IMR-90 (cell line): ENCODE data around the gene CIAO3. TPM values are rescaled to one million over a fixed set of nuclear protein-coding genes. Genes with fewer than 3 reads are reported as not detected.
A peak's percentile ranks its signal among the peaks of the same experiment; 100 is the strongest.

Experiments used
- ATAC-seq: fragments of 200-7000 bp; cut with Tn5 transposase; 2 replicates; pipeline ENCODE4 v1.9.1; 2020; ENCODE audit warnings: low read depth, mild to moderate bottlenecking, moderate library complexity
- BruUV-seq: library from RNA; stranded (reverse); fragments of 400-500 nt; replicated peaks from 2 replicates; lab custom pipeline; 2021; lab: Mats Ljungman, UMichigan
- CTCF ChIA-PET: fragments of 300-600 bp; formaldehyde crosslinking; extraction: SDS; loops from one replicate; lab custom pipeline; 2021; ENCODE audit warnings: antibody characterized with exemption; lab: Yijun Ruan, JAX
- POLR2A ChIA-PET: fragments of 300-600 bp; sonication (Branson Sonifier 250); formaldehyde crosslinking; loops from one replicate; lab custom pipeline; 2022; ENCODE audit warnings: antibody characterized with exemption; ENCODE audit not compliant: unreplicated experiment; lab: Charles Lee
- DNase-seq: peaks from one replicate; pipeline ENCODE4 v3.0.0; 2013
- H2AFZ ChIP-seq: replicated peaks from 2 replicates; pipeline ENCODE3; 2013; ENCODE audit warnings: low read length, mild to moderate bottlenecking; ENCODE audit not compliant: poor library complexity
- H2AK5ac ChIP-seq: 2 replicates; pipeline ENCODE4 v1.6.1; 2013; ENCODE audit warnings: low read depth, low read length, inconsistent platforms
- H2AK9ac ChIP-seq: replicated peaks from 2 replicates; pipeline ENCODE3; 2013; ENCODE audit warnings: mild to moderate bottlenecking, low read depth, low read length, moderate library complexity; ENCODE audit not compliant: poor library complexity
- H2BK120ac ChIP-seq: 2 replicates; pipeline ENCODE4 v1.6.1; 2013; ENCODE audit warnings: low read depth, low read length, inconsistent platforms
- H2BK15ac ChIP-seq: 3 replicates; pipeline ENCODE4 v1.6.1; 2013; ENCODE audit warnings: low read depth, low read length, inconsistent platforms
- H2BK20ac ChIP-seq: 2 replicates; pipeline ENCODE4 v1.6.1; 2013; ENCODE audit warnings: low read depth, mild to moderate bottlenecking, inconsistent platforms, low read length, moderate library complexity
- H2BK5ac ChIP-seq: 2 replicates; pipeline ENCODE4 v1.6.1; 2013; ENCODE audit warnings: mild to moderate bottlenecking, low read depth, low read length, inconsistent platforms; ENCODE audit not compliant: poor library complexity, severe bottlenecking
- H3K14ac ChIP-seq: replicated peaks from 2 replicates; pipeline ENCODE4 v1.6.1; 2013; ENCODE audit warnings: low read depth, low read length, inconsistent platforms
- H3K18ac ChIP-seq: 2 replicates; pipeline ENCODE4 v1.6.1; 2013; ENCODE audit warnings: low read depth, low read length, control low read depth
- H3K23ac ChIP-seq: 2 replicates; pipeline ENCODE4 v1.6.1; 2013; ENCODE audit warnings: low read depth, low read length, inconsistent platforms
- H3K27ac ChIP-seq: 2 replicates; pipeline ENCODE4 v1.5.1; 2013; ENCODE audit warnings: mild to moderate bottlenecking, control low read depth, low read length; ENCODE audit not compliant: insufficient read depth
- H3K27me3 ChIP-seq: 2 replicates; pipeline ENCODE4 v1.6.1; 2013; ENCODE audit warnings: low read length; ENCODE audit not compliant: control insufficient read depth, insufficient read depth
- H3K36me3 ChIP-seq: 2 replicates; pipeline ENCODE4 v1.6.1; 2013; ENCODE audit warnings: low read length, mixed read lengths; ENCODE audit not compliant: control insufficient read depth, insufficient read depth
- H3K4ac ChIP-seq: 2 replicates; pipeline ENCODE4 v1.6.1; 2013; ENCODE audit warnings: low read depth, low read length, inconsistent platforms
- H3K4me1 ChIP-seq: 2 replicates; pipeline ENCODE4 v1.6.1; 2013; ENCODE audit warnings: low read length, mixed read lengths; ENCODE audit not compliant: control insufficient read depth, insufficient read depth
- H3K4me2 ChIP-seq: 2 replicates; pipeline ENCODE4 v1.6.1; 2013; ENCODE audit warnings: low read depth, mild to moderate bottlenecking, control low read depth, low read length, moderate library complexity
- H3K4me3 ChIP-seq: 2 replicates; pipeline ENCODE4 v1.5.1; 2013; ENCODE audit warnings: low read depth, mild to moderate bottlenecking, control low read depth, low read length, moderate library complexity; ENCODE audit not compliant: insufficient read depth
- H3K56ac ChIP-seq: 2 replicates; pipeline ENCODE4 v1.6.1; 2013; ENCODE audit warnings: low read length, inconsistent platforms; ENCODE audit not compliant: insufficient read depth; ENCODE audit errors: extremely low read depth
- H3K79me1 ChIP-seq, 2 experiments: 2 replicates each; pipeline ENCODE4 v1.6.1; 2013; ENCODE audit warnings: low read length in 2 of 2, inconsistent platforms in 1 of 2, low read depth in 1 of 2
- H3K9ac ChIP-seq: 2 replicates; pipeline ENCODE4 v1.6.1; 2013; ENCODE audit warnings: low read depth, low read length, control low read depth
- H3K9me1 ChIP-seq: 2 replicates; pipeline ENCODE4 v1.6.1; 2013; ENCODE audit warnings: low read length, inconsistent platforms; ENCODE audit not compliant: insufficient read depth
- H3K9me3 ChIP-seq: 2 replicates; pipeline ENCODE4 v1.6.1; 2013; ENCODE audit warnings: low read length; ENCODE audit not compliant: control insufficient read depth, insufficient read depth
- H4K20me1 ChIP-seq: 2 replicates; pipeline ENCODE4 v1.6.1; 2013; ENCODE audit warnings: low read length, inconsistent platforms; ENCODE audit not compliant: insufficient read depth
- H4K5ac ChIP-seq: 2 replicates; pipeline ENCODE4 v1.6.1; 2013; ENCODE audit warnings: mild to moderate bottlenecking, low read depth, low read length, control low read depth
- H4K8ac ChIP-seq, 2 experiments: 2 replicates each; pipeline ENCODE4 v1.6.1; 2013; ENCODE audit warnings: low read depth in 2 of 2, low read length in 2 of 2, control low read depth in 1 of 2, inconsistent platforms in 1 of 2
- H4K91ac ChIP-seq: 2 replicates; pipeline ENCODE4 v1.6.1; 2013; ENCODE audit warnings: low read depth, low read length, inconsistent platforms; ENCODE audit not compliant: insufficient read depth
- BHLHE40 ChIP-seq: fragments of 150-350 bp; IDR thresholded peaks from 2 replicates; pipeline ENCODE4 v1.6.1; 2016; ENCODE audit warnings: mild to moderate bottlenecking, low read depth, low read length
- CEBPB ChIP-seq: IDR thresholded peaks from 2 replicates; pipeline ENCODE4 v1.6.1; 2012; ENCODE audit warnings: low read depth, low read length, improper control_type of control experiment
- ELK1 ChIP-seq: fragments of 150-350 bp; IDR thresholded peaks from 2 replicates; pipeline ENCODE4 v1.6.1; 2016; ENCODE audit warnings: low read depth, mild to moderate bottlenecking, low read length, moderate library complexity, borderline replicate concordance
- FOS ChIP-seq: fragments of 150-350 bp; IDR thresholded peaks from 2 replicates; pipeline ENCODE4 v1.6.1; 2016; ENCODE audit warnings: low read depth, low read length
- MAFK ChIP-seq: IDR thresholded peaks from 2 replicates; pipeline ENCODE4 v1.6.1; 2012; ENCODE audit warnings: low read depth, low read length, improper control_type of control experiment
- MAZ ChIP-seq: IDR thresholded peaks from 2 replicates; pipeline ENCODE4 v1.6.1; 2012; ENCODE audit warnings: low read depth, mild to moderate bottlenecking, low read length, improper control_type of control experiment, moderate library complexity, borderline replicate concordance
- MXI1 ChIP-seq: IDR thresholded peaks from 2 replicates; pipeline ENCODE4 v1.6.1; 2012; ENCODE audit warnings: low read depth, mild to moderate bottlenecking, low read length, moderate library complexity, borderline replicate concordance
- NFE2L2 ChIP-seq: fragments of 150-350 bp; IDR thresholded peaks from 2 replicates; pipeline ENCODE4 v1.6.1; 2016; ENCODE audit warnings: low read depth, mild to moderate bottlenecking, low read length
- POLR2A ChIP-seq: IDR thresholded peaks from 2 replicates; pipeline ENCODE4 v1.6.1; 2012; ENCODE audit warnings: mild to moderate bottlenecking, low read depth, low read length
- RCOR1 ChIP-seq: IDR thresholded peaks from 2 replicates; pipeline ENCODE4 v1.6.1; 2012; ENCODE audit warnings: mild to moderate bottlenecking, low read length, improper control_type of control experiment; ENCODE audit not compliant: insufficient replicate concordance
- RFX5 ChIP-seq: IDR thresholded peaks from 2 replicates; pipeline ENCODE4 v1.8.0; 2012; ENCODE audit warnings: low read depth, mild to moderate bottlenecking, low read length, moderate library complexity
- SMC3 ChIP-seq: fragments of 150-350 bp; IDR thresholded peaks from 2 replicates; pipeline ENCODE4 v1.6.1; 2016; ENCODE audit warnings: low read depth, mild to moderate bottlenecking, antibody characterized with exemption, low read length, moderate library complexity
- USF2 ChIP-seq: fragments of 150-350 bp; IDR thresholded peaks from 2 replicates; pipeline ENCODE4 v1.6.1; 2017; ENCODE audit warnings: mild to moderate bottlenecking, antibody characterized with exemption, low read length, low read depth
- WGBS, 2 experiments: methylation state at CpG; one replicate each; pipeline versions ENCODE4 v1.1.5 to v1.1.7; 2013; ENCODE audit warnings: missing lambda C conversion rate in 2 of 2; ENCODE audit not compliant: insufficient read length in 1 of 2; ENCODE audit errors: extremely low coverage in 2 of 2; 5-methylcytosine and 5-hydroxymethylcytosine counted together
- dilution Hi-C: fragments of 300-500 bp; cut with HindIII; formaldehyde crosslinking; loops from one replicate; pipeline ENCODE4 v1.14.3; 2018; ENCODE audit warnings: low sequenced_read_pairs; ENCODE audit not compliant: unreplicated experiment
- in situ Hi-C: fragments of 300-500 bp; cut with MboI; formaldehyde crosslinking; loops from 3 replicates; pipeline ENCODE4 v1.14.3; 2019; ENCODE audit warnings: low sequenced_read_pairs, inconsistent platforms, mixed read lengths
- intact Hi-C: fragments of 100-400 bp; cut with micrococcal nuclease; formaldehyde crosslinking; loops from 2 replicates; pipeline ENCODE4 v1.10.0; 2022
- polyA plus RNA-seq, 3 experiments: library from polyadenylated mRNA; depleted of rRNA; stranded (reverse); fragments of >200 nt; gene quantifications; 2 replicates each; pipeline ENCODE4 v1.2.3, GENCODE V29; 2012; ENCODE audit warnings: low replicate concordance in 1 of 3
- total RNA-seq: library from RNA; depleted of rRNA; stranded (reverse); fragments of >200 nt; gene quantifications from 2 replicates; pipeline ENCODE4 v1.2.3, GENCODE V29; 2012
- TF ChIP-seq, protein P1 (sequence below): conservative IDR thresholded peaks from 2 replicates; pipeline ENCODE4 v1.5.1; 2012; ENCODE audit warnings: mild to moderate bottlenecking, low read depth, low read length, improper control_type of control experiment

The CIAO3 gene
- total and polyA plus RNA-seq, 2 of the 4 experiments (the other 2 are of a cell fraction): 17.0 to 20.2 TPM

DNA sequence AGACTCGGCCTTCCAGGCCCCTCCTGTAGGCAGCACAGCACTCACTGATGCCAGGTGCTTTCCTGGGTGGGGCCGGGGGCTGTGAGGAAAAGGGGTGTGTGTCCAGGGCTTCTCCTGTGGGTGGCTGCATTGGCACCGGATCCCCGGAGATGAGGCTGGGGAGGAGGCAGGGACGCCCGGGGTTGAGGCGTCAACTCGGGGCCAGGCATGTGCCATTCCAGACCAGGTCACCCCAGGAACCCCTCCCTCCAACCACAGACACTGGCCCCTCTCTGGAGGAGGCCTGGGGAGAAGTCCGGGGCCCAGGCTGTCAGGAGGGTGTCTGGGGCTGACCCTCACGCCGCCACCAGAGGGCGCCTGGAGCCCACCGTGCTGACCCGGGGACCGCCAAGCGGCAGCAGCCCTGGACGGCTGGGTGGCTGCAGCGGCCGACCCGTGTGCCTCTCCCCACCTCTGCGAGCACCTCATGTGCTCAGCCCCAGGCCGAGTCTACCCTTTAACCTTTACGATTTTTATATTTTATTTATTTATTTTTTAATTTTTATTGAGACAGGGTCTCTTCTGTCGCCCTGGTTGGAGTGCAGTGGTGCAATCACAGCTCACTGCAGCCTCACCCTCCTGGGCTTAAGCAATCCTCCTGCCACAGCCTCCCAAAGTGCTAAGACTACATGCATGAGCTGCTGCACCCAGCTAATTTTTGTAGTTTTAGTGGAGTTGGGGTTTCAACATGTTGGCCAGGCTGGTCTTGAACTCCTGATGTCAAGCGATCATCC, 29.1 kb downstream of the CIAO3 start:
- Histone ChIP-seq H4K8ac (no peak overlapping the region), H3K9me1 (no peaks in the 10 kb centered on the region), H2AK5ac (no peak overlapping the region), H3K79me1 (peaks cover 0 to 10% of the 10 kb centered on the region in 2 experiments; a peak in 1 of 4 replicates), H2BK5ac (no peak overlapping the region), H2AFZ (peak overlapping the region; percentile 61), H3K4ac (no peak overlapping the region), H4K91ac (no peak overlapping the region), H3K27ac (no peak overlapping the region), H3K27me3 (peaks cover 14% of the 10 kb centered on the region), H3K4me1 (peaks cover 14% of the 10 kb centered on the region; the same call in 1 of the 2 replicates), H4K20me1 (peaks cover 21% of the 10 kb centered on the region), H3K9ac (no peak overlapping the region), H3K23ac (no peak overlapping the region), H2BK15ac (no peak overlapping the region; the same call in 2 of the 3 replicates), H3K18ac (no peak overlapping the region), H2AK9ac (no peak overlapping the region), H3K4me3 (no peak overlapping the region), H4K5ac (no peak overlapping the region), H3K9me3 (no peaks in the 10 kb centered on the region), H3K56ac (no peak overlapping the region), H3K4me2 (no peak overlapping the region), H3K14ac (no peak overlapping the region), H2BK20ac (no peak overlapping the region), H3K36me3 (no peaks in the 10 kb centered on the region), H2BK120ac (no peak overlapping the region)
- BruUV-seq: no TSS peak
- 31% methylated on average over 6 of the region's 25 CpGs; no CpG with 5 or more reads in 1 of the 2 experiments for WGBS, 2 experiments
- ATAC-seq: peak; percentile 48
- POLR2A ChIA-PET: no interaction called here
- DNase-seq: peak; percentile 50
- dilution Hi-C loops: no loop called here
- CTCF ChIA-PET: interaction anchor here (0.7 to 1.3 kb wide), 3 partner anchors 72 to 75 kb away, joined by 3 to 6 read pairs (median 3); no protein-coding TSS in a partner anchor
- intact Hi-C loops: loop anchor here (2.0 to 5.0 kb wide), 3 partner anchors 77 to 343 kb away; partner anchors contain the start of genes CHTF18, RPUSD1 and SOX8
- in situ Hi-C loops: loop anchor here (5.0 to 25.0 kb wide), 2 partner anchors 76 to 351 kb away; partner anchors contain the start of genes CHTF18, RPUSD1 and SSTR5
- TF ChIP-seq USF2 (no peak), MAFK (no peak), MAZ (peak; percentile 30; the same call in 1 of the 2 replicates), NFE2L2 (no peak), FOS (no peak), BHLHE40 (no peak), RFX5 (no peak), ELK1 (no peak), SMC3 (peak; percentile 87), RCOR1 (no peak), MXI1 (no peak), POLR2A (no peak), CEBPB (no peak)
- TF ChIP-seq, protein P1, sequence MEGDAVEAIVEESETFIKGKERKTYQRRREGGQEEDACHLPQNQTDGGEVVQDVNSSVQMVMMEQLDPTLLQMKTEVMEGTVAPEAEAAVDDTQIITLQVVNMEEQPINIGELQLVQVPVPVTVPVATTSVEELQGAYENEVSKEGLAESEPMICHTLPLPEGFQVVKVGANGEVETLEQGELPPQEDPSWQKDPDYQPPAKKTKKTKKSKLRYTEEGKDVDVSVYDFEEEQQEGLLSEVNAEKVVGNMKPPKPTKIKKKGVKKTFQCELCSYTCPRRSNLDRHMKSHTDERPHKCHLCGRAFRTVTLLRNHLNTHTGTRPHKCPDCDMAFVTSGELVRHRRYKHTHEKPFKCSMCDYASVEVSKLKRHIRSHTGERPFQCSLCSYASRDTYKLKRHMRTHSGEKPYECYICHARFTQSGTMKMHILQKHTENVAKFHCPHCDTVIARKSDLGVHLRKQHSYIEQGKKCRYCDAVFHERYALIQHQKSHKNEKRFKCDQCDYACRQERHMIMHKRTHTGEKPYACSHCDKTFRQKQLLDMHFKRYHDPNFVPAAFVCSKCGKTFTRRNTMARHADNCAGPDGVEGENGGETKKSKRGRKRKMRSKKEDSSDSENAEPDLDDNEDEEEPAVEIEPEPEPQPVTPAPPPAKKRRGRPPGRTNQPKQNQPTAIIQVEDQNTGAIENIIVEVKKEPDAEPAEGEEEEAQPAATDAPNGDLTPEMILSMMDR: peak; percentile 90
